ENCODE measurements around the gene ATRNL1.

GRCh38 chr10:115094416-115095140 lies 1.4 kb downstream of the ATRNL1 start:
- TF ChIP-seq CTCF (IDR thresholded peaks at IDR 0.05): no peak
- TF ChIP-seq POLR2AphosphoS2 (conservative IDR thresholded peaks at IDR 0.05; ENCODE audit: low read length): no peak
- no peak for TF ChIP-seq RNF2 (IDR thresholded peaks at IDR 0.05; ENCODE audit: borderline replicate concordance, low read depth)
- no peak for TF ChIP-seq SREBF2 (IDR thresholded peaks at IDR 0.05)
- TF ChIP-seq KDM5A (IDR thresholded peaks at IDR 0.05): no peak
- TF ChIP-seq MAX (IDR thresholded peaks at IDR 0.05): no peak

Measured in A549 (cell line).